HG02885 (cell line): ENCODE data around the gene FAM151B.
"Not testable (repeated sequence)": the region's sequence is repeated elsewhere in the genome, so short reads cannot be mapped to it uniquely, and the experiment has no call there.

Experiments used
- ATAC-seq: cut with Tn5 transposase; IDR thresholded peaks from one replicate; pipeline ENCODE4 v1.9.1; 2021; ENCODE audit warnings: mild to moderate bottlenecking; ENCODE audit not compliant: unreplicated experiment, poor library complexity

The FAM151B gene

GRCh38 chr5:80487829-80488721 is at the start of gene FAM151B:
FAM151B (plus strand) TSS chr5:80488100; CDS start chr5:80488124, 24 bp downstream.
- ATAC-seq, result peak; percentile 89

- no peak for ATAC-seq
Measured at GRCh38 chr5:80438739-80439138, 49.2 kb upstream of the FAM151B start.

DNA sequence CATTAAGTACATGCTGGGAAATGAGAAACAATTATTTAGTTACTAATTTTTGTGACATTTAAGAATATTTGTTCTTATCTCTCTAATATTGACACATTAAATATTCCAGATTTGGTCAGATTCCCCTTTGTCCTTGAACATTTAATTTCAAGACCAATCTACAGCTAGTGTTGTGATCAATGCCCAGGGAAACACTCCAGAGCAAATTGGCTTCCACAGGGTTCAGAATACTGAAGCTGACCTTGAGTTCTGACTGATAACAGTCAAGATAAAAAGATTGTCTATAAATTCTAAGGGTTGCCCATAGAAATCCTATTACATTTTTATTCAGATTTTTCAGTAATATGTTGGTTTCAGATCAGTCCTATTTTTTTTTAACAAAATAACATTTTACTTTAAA is 48.7 kb upstream of the FAM151B start:
- no peak for ATAC-seq

- ATAC-seq, result no peak
Measured at GRCh38 chr5:80442742-80443141, 45.2 kb upstream of the FAM151B start.

DNA sequence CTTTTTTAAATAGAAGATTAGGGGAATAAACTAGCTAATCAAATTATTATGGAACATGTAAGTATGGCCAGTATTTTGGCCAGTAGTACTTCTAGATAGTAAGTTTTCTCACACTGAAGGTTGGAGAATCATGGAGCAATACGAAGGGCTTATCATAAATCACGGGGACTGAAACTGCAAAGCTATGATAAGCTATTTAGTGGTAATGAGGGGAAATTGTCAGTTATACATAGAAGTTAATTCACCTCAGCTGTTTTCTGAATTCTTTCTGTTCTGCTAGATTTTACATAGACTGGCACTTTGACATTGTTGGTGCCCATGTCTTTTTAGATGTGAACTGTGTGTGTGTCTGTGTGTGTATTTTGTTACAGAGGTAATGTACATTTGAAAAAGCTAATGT is 34.5 kb upstream of the FAM151B start:
- no peak for ATAC-seq

DNA sequence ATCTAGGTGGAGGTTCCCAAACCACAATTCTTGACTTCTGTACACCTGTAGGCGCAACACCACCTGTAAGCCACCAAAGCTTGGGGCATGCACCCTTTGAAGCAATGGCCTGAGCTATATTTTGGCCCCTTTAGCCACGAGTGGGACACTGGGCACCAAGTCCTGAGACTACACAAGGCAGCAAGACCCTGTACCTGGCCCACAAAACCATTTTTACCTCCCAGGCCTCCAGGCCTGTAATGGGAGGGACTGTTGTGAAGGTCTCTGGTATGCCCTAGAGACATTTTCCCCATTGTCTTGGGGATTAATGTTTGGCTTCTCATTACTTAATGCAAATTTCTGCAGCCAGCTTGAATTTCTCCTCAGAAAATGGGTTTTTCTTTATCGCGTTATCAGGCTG is 24.6 kb upstream of the FAM151B start:
- no peak for ATAC-seq

GRCh38 chr5:80466669-80467485 is 21.0 kb upstream of the FAM151B start:
- no peak for ATAC-seq

DNA sequence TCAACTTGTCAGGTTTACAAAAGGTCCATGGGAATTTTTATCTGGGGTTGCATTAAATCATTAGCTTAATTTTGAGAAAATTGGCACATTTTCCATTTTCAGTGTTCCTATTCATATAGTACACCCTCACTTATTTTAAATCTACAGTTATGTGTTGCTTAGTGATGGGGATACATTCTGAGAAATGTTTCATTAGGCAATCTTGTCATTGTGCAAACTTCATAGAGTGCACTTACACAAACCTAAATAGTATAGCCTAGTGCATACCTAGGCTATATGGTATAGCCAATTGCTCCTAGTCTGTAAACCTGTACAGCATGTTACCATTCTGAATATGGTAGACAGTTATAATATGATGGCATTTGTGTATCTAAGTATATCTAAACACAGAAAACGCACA is 19.8 kb upstream of the FAM151B start:
- no peak for ATAC-seq

DNA sequence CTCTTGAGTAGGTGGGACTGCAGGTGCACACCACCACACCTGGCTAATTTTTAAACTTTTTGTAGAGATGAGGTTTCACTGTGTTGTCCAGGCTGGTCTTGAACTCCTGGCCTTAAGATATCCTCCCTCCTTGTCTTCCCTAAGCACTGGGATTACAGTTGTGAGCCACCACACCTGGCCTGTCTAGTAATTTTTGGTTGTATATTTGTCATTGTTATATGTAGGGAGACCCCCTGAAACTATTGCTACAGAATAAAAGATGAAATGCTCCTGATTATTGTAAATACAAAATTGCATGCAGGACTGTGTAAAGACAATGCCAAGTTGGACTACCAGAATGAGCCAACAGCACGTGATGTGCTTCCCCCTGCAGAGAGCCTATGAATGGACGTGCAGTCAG is 17.3 kb upstream of the FAM151B start:
- ATAC-seq, result not testable (repeated sequence)

- no peak for ATAC-seq
Measured at GRCh38 chr5:80474929-80475328, 13.0 kb upstream of the FAM151B start.

DNA sequence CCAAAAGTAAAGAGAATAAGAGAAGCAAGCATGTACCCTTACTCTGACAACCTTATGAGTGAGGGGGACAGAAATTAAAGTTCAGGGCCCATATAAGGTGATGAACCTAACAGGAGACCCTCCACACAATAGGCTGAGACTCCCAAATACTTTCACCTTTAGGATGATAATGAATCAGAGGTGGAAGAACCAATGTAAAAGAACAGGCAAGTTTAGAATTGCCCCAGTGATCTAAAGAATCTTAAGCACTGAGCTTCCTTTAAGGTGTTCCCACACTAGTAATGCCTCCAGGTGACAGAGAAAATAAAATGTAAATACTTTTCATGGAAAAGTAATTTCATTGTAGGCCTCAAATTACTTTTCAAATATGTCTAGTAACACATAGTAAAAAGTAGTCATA is 8.2 kb upstream of the FAM151B start:
- ATAC-seq, result no peak

DNA sequence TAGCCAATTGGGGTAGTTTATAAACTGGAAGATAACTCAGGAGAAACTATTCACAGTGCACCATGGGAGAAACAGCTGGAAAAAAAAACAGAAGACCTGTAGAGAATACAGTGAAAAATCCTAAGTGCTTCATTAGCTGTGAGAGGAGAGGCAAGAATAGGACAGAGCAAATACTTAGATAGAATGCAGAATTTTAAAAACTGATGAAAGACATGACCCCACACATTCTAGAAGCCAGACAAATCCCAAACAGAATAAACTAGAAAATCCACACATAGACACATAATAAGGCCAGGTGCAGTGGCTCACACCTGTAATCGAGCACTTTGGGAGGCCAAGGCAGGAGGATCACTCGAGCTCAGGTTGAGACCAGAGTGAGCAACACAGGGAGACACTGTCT is 7.5 kb upstream of the FAM151B start:
- no peak for ATAC-seq

- ATAC-seq, result peak; percentile 59
Measured at GRCh38 chr5:80481019-80481893, 6.6 kb upstream of the FAM151B start.

DNA sequence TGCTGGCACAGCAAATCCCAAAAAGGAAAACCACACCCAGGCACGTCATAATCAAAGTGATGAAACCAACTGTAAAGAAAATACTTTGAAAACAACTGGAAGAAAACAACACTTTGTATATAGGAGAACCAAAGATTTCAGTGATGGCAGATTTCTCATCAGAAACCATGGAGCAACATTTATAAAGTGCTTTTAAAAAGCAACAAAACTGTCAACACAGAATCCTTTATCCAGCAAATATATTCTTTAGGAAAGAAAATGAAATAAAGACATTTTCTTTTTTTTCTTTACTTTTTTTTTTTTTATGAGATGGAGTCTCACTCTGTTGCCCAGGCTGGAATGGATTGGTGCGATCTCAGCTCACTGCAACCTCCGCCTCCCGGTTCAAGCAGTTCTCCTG is 5.3 kb upstream of the FAM151B start:
- ATAC-seq, result no peak

GRCh38 chr5:80483636-80484232 is 4.2 kb upstream of the FAM151B start:
- ATAC-seq, result no peak

DNA sequence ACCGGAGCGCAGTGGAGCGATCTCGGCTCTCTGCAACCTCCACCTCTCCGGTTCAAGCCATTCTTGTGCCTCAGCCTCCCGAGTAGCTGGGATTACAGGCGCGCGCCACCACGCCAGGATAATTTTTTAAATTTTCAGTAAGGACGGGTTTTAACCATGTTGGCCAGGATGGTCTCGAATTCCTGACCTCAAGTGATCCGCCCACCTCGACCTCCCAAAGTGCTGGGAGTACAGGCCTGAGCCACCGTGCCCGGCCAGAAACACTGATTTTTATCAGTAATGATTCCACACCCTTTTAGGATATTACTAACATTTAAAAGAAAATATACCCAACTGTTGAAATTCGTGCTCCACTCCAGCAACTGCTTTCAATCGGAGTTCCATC is 464 bp upstream of the FAM151B start:
- ATAC-seq, result no peak

DNA sequence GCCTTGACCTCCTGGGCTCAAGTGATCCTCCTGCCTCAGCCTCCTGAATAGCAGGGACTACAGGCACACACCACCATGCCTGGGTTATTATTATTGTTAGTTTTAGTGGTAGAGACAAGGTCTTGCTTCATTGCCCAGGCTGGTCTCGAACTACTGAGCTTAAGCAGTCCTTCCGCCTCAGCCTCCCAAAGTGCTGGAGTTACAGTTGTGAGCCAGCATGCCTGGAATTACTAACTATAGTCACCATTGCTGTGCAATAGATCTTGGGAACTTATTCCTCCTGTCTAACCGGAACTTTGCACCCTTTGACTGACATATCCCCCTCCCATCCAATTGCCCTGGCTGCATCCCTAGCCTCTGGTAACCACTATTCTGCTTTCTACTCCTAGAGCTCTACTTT is 3.4 kb downstream of the FAM151B start:
- no peak for ATAC-seq

DNA sequence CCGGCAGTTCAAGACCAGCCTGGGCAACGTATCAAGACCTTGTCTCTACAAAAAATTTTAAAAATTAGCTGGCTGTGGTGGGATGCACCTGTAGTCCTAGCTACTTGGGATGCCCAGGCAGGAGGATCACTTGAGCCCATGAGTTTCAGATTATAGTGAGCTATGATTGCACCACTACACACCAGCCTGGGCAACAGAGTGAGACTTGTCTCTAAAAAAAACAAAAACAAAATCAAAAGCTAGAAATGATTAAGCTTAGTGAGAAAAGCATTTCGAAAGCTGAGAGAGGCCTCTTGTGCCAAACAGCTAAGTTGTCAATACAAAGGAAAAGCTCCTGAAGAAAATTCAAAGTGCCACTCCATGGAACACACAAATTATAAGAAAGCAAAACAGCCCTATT is 4.8 kb downstream of the FAM151B start:
- no peak for ATAC-seq

GRCh38 chr5:80493443-80493842 is 5.5 kb downstream of the FAM151B start:
- not testable (repeated sequence) for ATAC-seq

- ATAC-seq, result no peak
Measured at GRCh38 chr5:80495891-80496290, 8.0 kb downstream of the FAM151B start.
